Activated T-helper 1 cell treated with anti-CD3 and anti-CD28 coated beads, Interleukin-12 subunit alpha, Interleukin-12 subunit beta, Interleukin-2, Interleukin-4 antibody, amounts not matched to agents 30 ng/mL and 10 ng/mL and 1 ng/mL, durations not matched to agents 14 hours and 24 hours and 36 hours (primary cell): ENCODE measurements around the gene GCHFR. TPM values are rescaled to one million over a fixed set of nuclear protein-coding genes. Genes with fewer than 3 reads are reported as not detected.
A peak's percentile ranks its signal among the peaks of the same experiment; 100 is the strongest.

Experiments
- DNase-seq: peaks from one replicate; pipeline ENCODE4 v3.0.0; 2021; ENCODE audit warnings: low spot score
- H3K27ac Mint-ChIP-seq: one replicate; pipeline ENCODE4 v1.8.0; 2021; ENCODE audit warnings: mild to moderate bottlenecking, mixed read lengths
- H3K27me3 Mint-ChIP-seq: one replicate; pipeline ENCODE4 v1.8.0; 2022; ENCODE audit warnings: mild to moderate bottlenecking, moderate library complexity, mixed read lengths; ENCODE audit not compliant: insufficient read depth
- H3K36me3 Mint-ChIP-seq: one replicate; pipeline ENCODE4 v1.8.0; 2021; ENCODE audit warnings: low read depth, mixed read lengths
- H3K4me1 Mint-ChIP-seq: one replicate; pipeline ENCODE4 v1.8.0; 2021; ENCODE audit warnings: low read depth, mixed read lengths
- H3K4me3 Mint-ChIP-seq: one replicate; pipeline ENCODE4 v1.8.0; 2021; ENCODE audit warnings: mild to moderate bottlenecking, moderate library complexity, mixed read lengths
- H3K9me3 Mint-ChIP-seq: one replicate; pipeline ENCODE4 v1.8.0; 2021; ENCODE audit warnings: mixed read lengths
- intact Hi-C: fragments of 100-400 bp; cut with micrococcal nuclease; formaldehyde crosslinking; loops from one replicate; pipeline ENCODE4 v1.15.1; 2024
- total RNA-seq: library from RNA; stranded (reverse); gene quantifications from 2 replicates; pipeline ENCODE4 v1.2.3, GENCODE V29; 2022

GCHFR gene
- 31.3 and 35.7 TPM in 2 replicates for total RNA-seq

- no peaks in the 10 kb centered on the region for H3K9me3 Mint-ChIP-seq
- H3K36me3 Mint-ChIP-seq: peaks cover 3% of the 10 kb centered on the region
- peaks cover 21% of the 10 kb centered on the region for H3K4me1 Mint-ChIP-seq
- H3K27ac Mint-ChIP-seq: peak within 1 kb of the TSS; percentile 87
- intact Hi-C loops: loop anchor here (1.0 to 2.0 kb wide), 5 partner anchors 9 to 131 kb away; partner anchors contain the start of genes RAD51, RMDN3 and VPS18
- H3K4me3 Mint-ChIP-seq: peak within 1 kb of the TSS; percentile 81
- peak; percentile 73 for DNase-seq
- peaks cover 2% of the 10 kb centered on the region for H3K27me3 Mint-ChIP-seq
Observed at GRCh38 chr15:40763801-40764628, at the start of gene GCHFR. TSS of gene GCHFR (plus strand) at chr15:40764068. CDS start at chr15:40764181, 113 bp downstream.

- H3K27me3 Mint-ChIP-seq: no peaks in the 10 kb centered on the region
Observed at GRCh38 chr15:40714144-40714543, 49.7 kb upstream of the GCHFR start.

GRCh38 chr15:40716165-40716564, 47.7 kb upstream of the GCHFR start:
- Mint-ChIP-seq H3K27me3 (no peaks in the 10 kb centered on the region), H3K4me1 (no peaks in the 10 kb centered on the region), H3K9me3 (no peaks in the 10 kb centered on the region), H3K4me3 (no peak overlapping the region), H3K36me3 (peaks cover 31% of the 10 kb centered on the region), H3K27ac (no peak overlapping the region)
- no peak for DNase-seq
- intact Hi-C loops: no loop called here

More at GRCh38 chr15:40714144-40714543, 49.7 kb upstream of the GCHFR start:
- DNase-seq: no peak
- H3K27ac Mint-ChIP-seq: no peak overlapping the region
- intact Hi-C loops: no loop called here
- H3K4me1 Mint-ChIP-seq: no peaks in the 10 kb centered on the region
- no peak overlapping the region for H3K4me3 Mint-ChIP-seq
- H3K36me3 Mint-ChIP-seq: peaks cover 36% of the 10 kb centered on the region
- no peaks in the 10 kb centered on the region for H3K9me3 Mint-ChIP-seq

DNA sequence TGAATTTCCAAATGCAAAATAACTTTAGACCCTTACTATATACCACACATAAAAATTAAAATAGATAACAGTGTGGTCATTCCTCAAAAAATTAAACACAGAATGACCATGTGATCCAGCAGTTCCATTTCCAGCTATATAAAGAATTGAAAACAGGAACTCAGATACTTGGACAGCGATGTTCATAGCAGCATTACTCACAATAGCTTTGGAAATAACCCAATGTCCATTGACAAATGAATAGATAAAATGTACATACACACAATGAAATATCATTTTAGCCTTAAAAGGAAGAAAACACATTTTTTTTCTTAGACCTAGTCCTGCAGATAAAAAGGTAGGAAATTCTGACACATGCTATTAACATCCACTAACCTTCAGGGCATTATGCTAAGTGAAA, 42.2 kb upstream of the GCHFR start:
- peaks cover 28% of the 10 kb centered on the region for H3K36me3 Mint-ChIP-seq

GRCh38 chr15:40722354-40722753, 41.5 kb upstream of the GCHFR start:
- Mint-ChIP-seq H3K4me3 (no peak overlapping the region), H3K27me3 (no peaks in the 10 kb centered on the region)

More for the DNA sequence above, 42.2 kb upstream of the GCHFR start:
- no peaks in the 10 kb centered on the region for H3K27me3 Mint-ChIP-seq
- DNase-seq: no peak
- no peaks in the 10 kb centered on the region for H3K9me3 Mint-ChIP-seq
- H3K4me1 Mint-ChIP-seq: peaks cover 24% of the 10 kb centered on the region
- no peak overlapping the region for H3K4me3 Mint-ChIP-seq
- H3K27ac Mint-ChIP-seq: no peak overlapping the region
- intact Hi-C loops: no loop called here

DNA sequence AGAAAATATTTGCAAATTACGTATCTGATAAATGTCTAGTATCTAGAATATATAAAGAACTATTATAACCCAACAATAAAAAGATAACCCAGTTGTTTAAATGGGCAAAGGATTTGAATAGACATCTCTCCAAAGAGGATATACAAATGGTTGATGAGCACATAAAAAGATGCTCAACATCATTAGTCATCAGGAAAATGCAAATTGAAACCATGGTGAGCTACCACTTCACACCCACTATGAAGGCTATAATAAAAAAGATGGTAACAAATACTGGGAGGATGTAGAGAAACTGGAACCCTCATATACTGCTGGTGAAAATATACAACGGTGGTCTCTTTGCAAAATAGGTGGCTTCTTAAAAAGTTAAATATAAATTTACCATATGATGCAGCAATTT, 40.9 kb upstream of the GCHFR start:
- intact Hi-C loops: loop anchor here (1.0 kb wide), 1 partner anchor 21 kb away; no protein-coding TSS in a partner anchor
- no peak overlapping the region for H3K27ac Mint-ChIP-seq
- no peak overlapping the region for H3K4me3 Mint-ChIP-seq
- H3K4me1 Mint-ChIP-seq: peaks cover 24% of the 10 kb centered on the region
- no peak for DNase-seq
- peaks cover 22% of the 10 kb centered on the region for H3K36me3 Mint-ChIP-seq
- H3K27me3 Mint-ChIP-seq: no peaks in the 10 kb centered on the region
- no peaks in the 10 kb centered on the region for H3K9me3 Mint-ChIP-seq

More at GRCh38 chr15:40722354-40722753, 41.5 kb upstream of the GCHFR start:
- Mint-ChIP-seq H3K27ac (peak overlapping the region; percentile 42), H3K36me3 (peaks cover 26% of the 10 kb centered on the region), H3K4me1 (peaks cover 24% of the 10 kb centered on the region), H3K9me3 (no peaks in the 10 kb centered on the region)
- DNase-seq: no peak
- intact Hi-C loops: no loop called here

DNA sequence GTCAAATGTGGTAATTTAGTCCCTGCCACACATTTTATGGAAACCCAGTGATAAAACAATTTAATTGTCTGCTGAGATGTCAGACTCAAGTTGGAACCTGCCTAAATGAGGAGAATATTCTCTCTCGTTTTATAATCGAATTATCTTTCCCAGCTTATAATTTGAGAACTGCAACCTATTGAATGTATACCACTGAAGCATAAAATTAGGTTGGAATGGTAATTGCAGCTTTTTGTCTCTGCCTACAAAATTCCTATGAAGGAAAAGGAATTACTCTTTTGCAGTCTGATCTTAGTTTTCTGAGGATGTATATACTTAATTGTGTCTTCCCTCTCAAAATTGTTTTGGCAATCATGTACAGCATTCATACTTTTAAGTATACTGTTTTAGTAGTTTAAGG, 39.9 kb upstream of the GCHFR start:
- Mint-ChIP-seq H3K4me1 (peaks cover 29% of the 10 kb centered on the region), H3K4me3 (no peak overlapping the region), H3K27me3 (no peaks in the 10 kb centered on the region), H3K36me3 (peaks cover 24% of the 10 kb centered on the region), H3K9me3 (no peaks in the 10 kb centered on the region), H3K27ac (no peak overlapping the region)
- intact Hi-C loops: loop anchor here (1.0 kb wide), 1 partner anchor 20 kb away; no protein-coding TSS in a partner anchor
- DNase-seq: no peak

DNA sequence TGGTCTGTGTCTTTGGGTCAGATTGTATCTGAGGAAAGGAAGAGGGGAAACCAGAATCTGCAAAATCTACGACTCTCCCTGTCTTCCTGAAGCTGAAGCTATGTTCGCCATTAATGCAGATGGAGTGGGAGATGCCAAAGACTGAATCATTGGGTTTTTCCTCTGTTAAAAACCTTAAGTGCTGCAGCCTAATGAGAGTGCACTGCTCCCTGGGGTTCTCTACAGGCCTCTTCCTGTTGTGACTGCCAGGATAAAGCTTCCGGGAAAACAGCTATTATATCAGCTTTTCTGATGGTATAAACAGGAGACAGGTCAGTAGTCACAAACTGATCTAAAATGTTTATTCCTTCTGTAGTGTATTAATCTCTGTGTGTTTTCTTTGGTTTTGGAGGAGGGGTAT, 32.8 kb upstream of the GCHFR start:
- no peaks in the 10 kb centered on the region for H3K9me3 Mint-ChIP-seq
- H3K27ac Mint-ChIP-seq: no peak overlapping the region
- no peaks in the 10 kb centered on the region for H3K27me3 Mint-ChIP-seq
- peaks cover 5% of the 10 kb centered on the region for H3K4me1 Mint-ChIP-seq
- H3K4me3 Mint-ChIP-seq: no peak overlapping the region
- intact Hi-C loops: no loop called here
- peaks cover 32% of the 10 kb centered on the region for H3K36me3 Mint-ChIP-seq
- DNase-seq: no peak

- Mint-ChIP-seq H3K36me3 (peaks cover 34% of the 10 kb centered on the region), H3K27ac (no peak overlapping the region), H3K9me3 (no peaks in the 10 kb centered on the region), H3K4me1 (no peaks in the 10 kb centered on the region), H3K4me3 (no peak overlapping the region), H3K27me3 (no peaks in the 10 kb centered on the region)
- intact Hi-C loops: no loop called here
- no peak for DNase-seq
Observed at GRCh38 chr15:40736575-40736974, 27.3 kb upstream of the GCHFR start.

DNA sequence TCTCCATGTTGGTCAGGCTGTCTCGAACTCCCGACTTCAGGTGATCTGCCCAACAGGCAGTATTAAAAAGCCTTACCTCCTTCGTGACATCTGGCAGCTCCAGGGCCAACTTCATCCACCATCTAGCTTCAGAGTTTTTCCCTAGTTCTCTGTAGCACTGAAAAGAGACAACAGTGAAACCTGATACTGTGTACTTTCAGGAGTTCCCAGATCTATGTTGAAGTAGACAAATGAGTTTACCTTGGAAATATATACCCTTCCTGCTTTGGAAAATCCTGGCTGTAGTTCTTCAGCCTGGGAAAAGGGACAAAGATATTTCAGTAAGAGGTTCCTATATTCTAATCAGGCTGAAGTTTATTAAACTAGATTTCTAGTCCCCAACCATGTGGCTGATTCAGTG, 26.8 kb upstream of the GCHFR start:
- H3K9me3 Mint-ChIP-seq: no peaks in the 10 kb centered on the region
- peaks cover under 1% of the 10 kb centered on the region for H3K4me1 Mint-ChIP-seq
- no peak overlapping the region for H3K4me3 Mint-ChIP-seq
- H3K27me3 Mint-ChIP-seq: no peaks in the 10 kb centered on the region
- DNase-seq: no peak
- peaks cover 35% of the 10 kb centered on the region for H3K36me3 Mint-ChIP-seq
- intact Hi-C loops: no loop called here
- no peak overlapping the region for H3K27ac Mint-ChIP-seq

DNA sequence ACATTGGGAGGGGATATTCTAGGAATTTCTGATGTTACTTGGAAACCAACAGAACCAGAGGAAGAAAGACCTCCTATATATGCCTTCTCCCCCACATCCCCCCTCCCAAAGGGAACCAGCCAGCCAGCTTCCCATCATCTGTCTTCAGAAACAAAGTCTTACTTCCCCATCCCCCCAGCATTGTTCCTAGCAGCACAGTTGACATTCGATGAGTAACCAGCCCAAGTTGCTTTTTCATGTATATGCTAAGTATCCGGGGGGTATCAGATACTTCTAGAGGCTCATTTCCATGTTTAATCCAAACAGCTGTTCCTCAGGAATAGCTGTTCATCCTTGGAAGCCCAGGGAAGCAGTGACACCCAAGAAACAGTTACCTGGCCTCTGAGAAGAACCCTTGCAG, 24.8 kb upstream of the GCHFR start:
- H3K9me3 Mint-ChIP-seq: no peaks in the 10 kb centered on the region
- H3K4me1 Mint-ChIP-seq: peaks cover 20% of the 10 kb centered on the region
- H3K36me3 Mint-ChIP-seq: peaks cover 37% of the 10 kb centered on the region
- no peak overlapping the region for H3K4me3 Mint-ChIP-seq
- no peaks in the 10 kb centered on the region for H3K27me3 Mint-ChIP-seq
- no peak for DNase-seq
- no peak overlapping the region for H3K27ac Mint-ChIP-seq
- intact Hi-C loops: no loop called here

DNA sequence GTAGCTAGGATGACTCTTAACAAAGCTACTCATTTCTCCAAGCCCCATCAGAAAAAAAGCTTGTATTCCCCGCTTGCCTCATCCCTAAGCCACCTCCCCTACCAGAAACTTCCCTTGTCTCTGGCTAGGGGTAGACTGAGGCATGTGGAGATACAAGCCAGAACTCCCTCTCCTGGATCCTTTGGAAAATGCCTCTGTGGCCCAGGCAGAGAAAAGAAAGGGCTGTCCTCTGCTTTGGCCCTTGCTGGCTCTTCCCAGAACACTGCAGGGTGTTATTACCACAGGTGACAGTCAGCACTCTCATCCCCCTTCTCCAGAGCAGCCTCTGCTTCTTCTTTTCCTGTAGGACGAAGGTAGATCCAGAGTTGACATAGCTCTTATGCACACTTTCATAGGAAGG, 24.0 kb upstream of the GCHFR start:
- no peaks in the 10 kb centered on the region for H3K27me3 Mint-ChIP-seq
- no peak overlapping the region for H3K27ac Mint-ChIP-seq
- H3K9me3 Mint-ChIP-seq: no peaks in the 10 kb centered on the region
- intact Hi-C loops: no loop called here
- peaks cover 29% of the 10 kb centered on the region for H3K4me1 Mint-ChIP-seq
- DNase-seq: no peak
- peaks cover 40% of the 10 kb centered on the region for H3K36me3 Mint-ChIP-seq
- H3K4me3 Mint-ChIP-seq: no peak overlapping the region

- Mint-ChIP-seq H3K27ac (peak overlapping the region; percentile 95), H3K4me1 (peaks cover 43% of the 10 kb centered on the region), H3K9me3 (no peaks in the 10 kb centered on the region), H3K27me3 (no peaks in the 10 kb centered on the region), H3K36me3 (peaks cover 40% of the 10 kb centered on the region), H3K4me3 (peak overlapping the region; percentile 60)
- no peak for DNase-seq
- intact Hi-C loops: no loop called here
Observed at GRCh38 chr15:40743485-40743901, 20.4 kb upstream of the GCHFR start.
